SU-DHL-6 (cell line): Measurements from ENCODE around the gene RNF32.

Experiments
- H2AFZ ChIP-seq: fragments of 200-600 bp; sonication (generic); 2 replicates; pipeline ENCODE4 v1.6.1; 2014; ENCODE audit warnings: low read depth, mild to moderate bottlenecking, moderate library complexity, mixed read lengths, antibody characterized with exemption, low read length; ENCODE audit not compliant: severe bottlenecking
- H3F3A ChIP-seq: fragments of 200-600 bp; shearing (Covaris generic); 2 replicates; pipeline ENCODE4 v1.6.0; 2016; ENCODE audit warnings: antibody characterized with exemption, mild to moderate bottlenecking; ENCODE audit not compliant: insufficient read depth
- H3K27ac ChIP-seq: fragments of 200-600 bp; sonication (generic); 2 replicates; pipeline ENCODE4 v1.5.1; 2016; ENCODE audit warnings: low read depth, mild to moderate bottlenecking, low read length, moderate library complexity, mixed read lengths
- H3K27me3 ChIP-seq: fragments of 200-600 bp; sonication (generic), shearing (Covaris generic); 2 replicates; pipeline ENCODE4 v1.6.0; 2014; ENCODE audit warnings: mild to moderate bottlenecking, low read length
- H3K36me3 ChIP-seq: fragments of 200-600 bp; sonication (generic); 2 replicates; pipeline ENCODE4 v1.6.1; 2014; ENCODE audit warnings: mild to moderate bottlenecking, low read length, mixed read lengths
- H3K4me2 ChIP-seq: fragments of 300-600, 200-600 bp; shearing (Covaris generic), sonication (generic); 2 replicates; pipeline ENCODE4 v1.6.0; 2014; ENCODE audit warnings: low read length, low read depth, mild to moderate bottlenecking; ENCODE audit not compliant: poor library complexity, severe bottlenecking
- H3K4me3 ChIP-seq: fragments of 200-600 bp; sonication (generic); 2 replicates; pipeline ENCODE4 v1.5.1; 2014; ENCODE audit warnings: antibody characterized with exemption, low read length, mild to moderate bottlenecking, mixed read lengths; ENCODE audit not compliant: insufficient read depth, poor library complexity, severe bottlenecking
- H3K79me2 ChIP-seq: fragments of 200-600 bp; sonication (generic); 2 replicates; pipeline ENCODE4 v1.6.1; 2014; ENCODE audit warnings: mild to moderate bottlenecking, low read length, moderate library complexity; ENCODE audit not compliant: insufficient read depth
- H3K9ac ChIP-seq: fragments of 200-600 bp; sonication (generic); 2 replicates; pipeline ENCODE4 v1.7.0; 2014; ENCODE audit warnings: mild to moderate bottlenecking, low read length
- H3K9me2 ChIP-seq: fragments of 200-600 bp; sonication (generic); replicated peaks from 2 replicates; pipeline ENCODE4 v1.6.1; 2014; ENCODE audit warnings: low read length; ENCODE audit not compliant: insufficient read depth
- H3K9me3 ChIP-seq: fragments of 200-600 bp; sonication (generic); 2 replicates; pipeline ENCODE4 v1.6.1; 2014; ENCODE audit warnings: low read length, mixed read lengths; ENCODE audit not compliant: insufficient read depth
- H4K20me1 ChIP-seq: fragments of 200-600 bp; sonication (generic); 2 replicates; pipeline ENCODE4 v1.6.1; 2014; ENCODE audit warnings: low read depth, mild to moderate bottlenecking, antibody characterized with exemption, low read length, moderate library complexity, mixed read lengths
- CTCF ChIP-seq: fragments of 200-600 bp; sonication (generic); IDR thresholded peaks from one replicate; pipeline ENCODE4 v1.5.1; 2017; ENCODE audit warnings: antibody characterized with exemption, mild to moderate bottlenecking, low read length, moderate library complexity; ENCODE audit not compliant: insufficient read depth, poor library complexity, severe bottlenecking
- EZH2phosphoT487 ChIP-seq: fragments of 200-600 bp; sonication (generic), shearing (Covaris generic); conservative IDR thresholded peaks from 2 replicates; pipeline ENCODE4 v1.6.1; 2018; ENCODE audit warnings: mild to moderate bottlenecking, antibody characterized with exemption, low read length, moderate library complexity, mixed read lengths

The RNF32 gene

GRCh38 chr7:156659961-156660360 lies 19.4 kb downstream of the RNF32 start:
- no peak overlapping the region for H3K4me2 ChIP-seq

GRCh38 chr7:156661637-156662036 lies 21.1 kb downstream of the RNF32 start:
- Histone ChIP-seq H3K27ac (no peak overlapping the region), H2AFZ (no peak overlapping the region), H3K27me3 (no peaks in the 10 kb centered on the region), H3K9me2 (no peaks in the 10 kb centered on the region), H3K9me3 (no peaks in the 10 kb centered on the region), H3K4me2 (no peak overlapping the region), H4K20me1 (no peaks in the 10 kb centered on the region), H3K9ac (no peak overlapping the region), H3K4me3 (no peak overlapping the region), H3F3A (no peaks in the 10 kb centered on the region), H3K36me3 (no peaks in the 10 kb centered on the region), H3K79me2 (no peaks in the 10 kb centered on the region)
- no peak for TF ChIP-seq CTCF
- no peak for TF ChIP-seq EZH2phosphoT487

More at GRCh38 chr7:156659961-156660360, 19.4 kb downstream of the RNF32 start:
- H3K27me3 ChIP-seq: no peaks in the 10 kb centered on the region
- H3K27ac ChIP-seq: no peak overlapping the region
- no peaks in the 10 kb centered on the region for H3K36me3 ChIP-seq
- H3K9me2 ChIP-seq: no peaks in the 10 kb centered on the region
- H2AFZ ChIP-seq: no peak overlapping the region
- H3K9me3 ChIP-seq: no peaks in the 10 kb centered on the region
- H4K20me1 ChIP-seq: no peaks in the 10 kb centered on the region
- no peaks in the 10 kb centered on the region for H3K79me2 ChIP-seq
- no peak overlapping the region for H3K4me3 ChIP-seq
- TF ChIP-seq CTCF: no peak
- no peak for TF ChIP-seq EZH2phosphoT487
- H3K9ac ChIP-seq: no peak overlapping the region
- no peaks in the 10 kb centered on the region for H3F3A ChIP-seq

GRCh38 chr7:156662277-156662676 lies 21.7 kb downstream of the RNF32 start:
- H3F3A ChIP-seq: no peaks in the 10 kb centered on the region
- TF ChIP-seq CTCF: no peak
- no peak for TF ChIP-seq EZH2phosphoT487
- H3K79me2 ChIP-seq: no peaks in the 10 kb centered on the region
- H3K9me2 ChIP-seq: no peaks in the 10 kb centered on the region
- H2AFZ ChIP-seq: no peak overlapping the region
- H3K9me3 ChIP-seq: no peaks in the 10 kb centered on the region
- H3K27ac ChIP-seq: no peak overlapping the region
- H3K27me3 ChIP-seq: no peaks in the 10 kb centered on the region
- H3K4me2 ChIP-seq: no peak overlapping the region
- no peak overlapping the region for H3K9ac ChIP-seq
- H3K4me3 ChIP-seq: no peak overlapping the region
- no peaks in the 10 kb centered on the region for H3K36me3 ChIP-seq
- H4K20me1 ChIP-seq: no peaks in the 10 kb centered on the region

DNA sequence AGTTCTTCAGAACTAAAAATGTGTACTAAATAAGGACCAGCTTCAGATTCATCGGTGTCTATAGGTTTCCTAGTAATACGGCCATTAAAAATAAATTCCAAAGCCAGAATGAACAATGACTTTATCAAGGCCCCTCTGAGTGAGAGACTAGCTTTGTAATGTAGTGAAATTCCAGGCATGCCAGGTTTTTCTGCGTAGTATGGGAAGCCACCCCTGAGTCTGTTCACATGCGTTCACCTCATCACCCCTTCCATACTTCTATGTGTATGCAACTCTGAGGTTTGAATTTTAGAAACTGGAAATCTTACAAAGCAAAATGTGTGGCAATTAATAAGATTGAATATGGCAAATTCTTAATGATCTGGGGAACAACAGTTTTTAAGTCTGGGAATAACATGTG lies 24.5 kb downstream of the RNF32 start:
- H3K9me3 ChIP-seq: no peaks in the 10 kb centered on the region
- no peak overlapping the region for H3K27ac ChIP-seq
- no peak overlapping the region for H2AFZ ChIP-seq
- H4K20me1 ChIP-seq: no peaks in the 10 kb centered on the region
- no peaks in the 10 kb centered on the region for H3K27me3 ChIP-seq
- no peak overlapping the region for H3K4me2 ChIP-seq
- no peak overlapping the region for H3K4me3 ChIP-seq
- no peak overlapping the region for H3K9ac ChIP-seq
- no peaks in the 10 kb centered on the region for H3K79me2 ChIP-seq
- no peaks in the 10 kb centered on the region for H3F3A ChIP-seq
- no peaks in the 10 kb centered on the region for H3K36me3 ChIP-seq
- no peak for TF ChIP-seq CTCF
- H3K9me2 ChIP-seq: no peaks in the 10 kb centered on the region
